ENCODE results near the gene HCLS1.
"Not testable (repeated sequence)": the region's sequence is repeated elsewhere in the genome, so short reads cannot be mapped to it uniquely, and the experiment has no call there.

HCLS1 gene

GRCh38 chr3:121598564-121598963 lies 62.1 kb downstream of the HCLS1 start:
- no peaks in the 10 kb centered on the region for H3K79me2 ChIP-seq (ENCODE audit: insufficient read depth, low read length)
- H3K9ac ChIP-seq (ENCODE audit: low read depth, low read length), result no peak overlapping the region
- no peaks in the 10 kb centered on the region for H4K20me1 ChIP-seq (ENCODE audit: insufficient read depth, low read length)
- no peaks in the 10 kb centered on the region for H3K36me3 ChIP-seq (ENCODE audit: insufficient read depth, low read length)
- ATAC-seq (ENCODE audit: insufficient read depth, low read depth) (no peak), DNase-seq (no peak)
- no peak overlapping the region for H2AFZ ChIP-seq (ENCODE audit: low read depth, low read length)
- no peaks in the 10 kb centered on the region for H3K27me3 ChIP-seq (ENCODE audit: insufficient read depth, low read length, poor library complexity)
- no peak overlapping the region for H3K4me2 ChIP-seq (ENCODE audit: insufficient read depth, low read length)
- no peaks in the 10 kb centered on the region for H3K4me1 ChIP-seq (ENCODE audit: insufficient read depth, low read length)
- H3K9me3 ChIP-seq (ENCODE audit: insufficient read depth, low read length, severe bottlenecking), result no peaks in the 10 kb centered on the region
- H3K27ac ChIP-seq (ENCODE audit: low read length), result no peak overlapping the region
- TF ChIP-seq EZH2 (IDR thresholded peaks at IDR 0.05; ENCODE audit: borderline replicate concordance, low read depth, low read length, severe bottlenecking), result no peak
- TF ChIP-seq CTCF (IDR thresholded peaks at IDR 0.05; ENCODE audit: borderline replicate concordance, extremely low read depth, low read length, poor library complexity, severe bottlenecking), result no peak
- H3K4me3 ChIP-seq (ENCODE audit: low read depth in 1 of 2, low read length in 2 of 2), result no peak overlapping the region

GRCh38 chr3:121595765-121596406 lies 64.8 kb downstream of the HCLS1 start:
- ATAC-seq (ENCODE audit: insufficient read depth, low read depth), result no peak

GRCh38 chr3:121594850-121595249 lies 65.9 kb downstream of the HCLS1 start:
- TF ChIP-seq CTCF (IDR thresholded peaks at IDR 0.05; ENCODE audit: borderline replicate concordance, extremely low read depth, low read length, poor library complexity, severe bottlenecking) (no peak), EZH2 (IDR thresholded peaks at IDR 0.05; ENCODE audit: borderline replicate concordance, low read depth, low read length, severe bottlenecking) (no peak)
- Histone ChIP-seq H3K4me2 (ENCODE audit: insufficient read depth, low read length) (no peak overlapping the region), H2AFZ (ENCODE audit: low read depth, low read length) (no peak overlapping the region), H3K27me3 (ENCODE audit: insufficient read depth, low read length, poor library complexity) (peaks cover 5% of the 10 kb centered on the region), H3K4me3 (ENCODE audit: low read depth in 1 of 2, low read length in 2 of 2) (no peak overlapping the region), H4K20me1 (ENCODE audit: insufficient read depth, low read length) (no peaks in the 10 kb centered on the region), H3K4me1 (ENCODE audit: insufficient read depth, low read length) (no peaks in the 10 kb centered on the region), H3K27ac (ENCODE audit: low read length) (no peak overlapping the region), H3K36me3 (ENCODE audit: insufficient read depth, low read length) (no peaks in the 10 kb centered on the region), H3K79me2 (ENCODE audit: insufficient read depth, low read length) (no peaks in the 10 kb centered on the region), H3K9me3 (ENCODE audit: insufficient read depth, low read length, severe bottlenecking) (no peaks in the 10 kb centered on the region), H3K9ac (ENCODE audit: low read depth, low read length) (no peak overlapping the region)
- ATAC-seq (ENCODE audit: insufficient read depth, low read depth) (no peak), DNase-seq (no peak)

More at GRCh38 chr3:121595765-121596406, 64.8 kb downstream of the HCLS1 start:
- H3K9me3 ChIP-seq (ENCODE audit: insufficient read depth, low read length, severe bottlenecking), result no peaks in the 10 kb centered on the region
- H3K4me2 ChIP-seq (ENCODE audit: insufficient read depth, low read length), result no peak overlapping the region
- no peaks in the 10 kb centered on the region for H3K79me2 ChIP-seq (ENCODE audit: insufficient read depth, low read length)
- H3K9ac ChIP-seq (ENCODE audit: low read depth, low read length), result no peak overlapping the region
- H3K36me3 ChIP-seq (ENCODE audit: insufficient read depth, low read length), result no peaks in the 10 kb centered on the region
- no peak overlapping the region for H3K27ac ChIP-seq (ENCODE audit: low read length)
- no peak overlapping the region for H3K4me3 ChIP-seq (ENCODE audit: low read depth in 1 of 2, low read length in 2 of 2)
- TF ChIP-seq CTCF (IDR thresholded peaks at IDR 0.05; ENCODE audit: borderline replicate concordance, extremely low read depth, low read length, poor library complexity, severe bottlenecking), result no peak
- TF ChIP-seq EZH2 (IDR thresholded peaks at IDR 0.05; ENCODE audit: borderline replicate concordance, low read depth, low read length, severe bottlenecking), result no peak
- H3K4me1 ChIP-seq (ENCODE audit: insufficient read depth, low read length), result no peaks in the 10 kb centered on the region
- no peaks in the 10 kb centered on the region for H4K20me1 ChIP-seq (ENCODE audit: insufficient read depth, low read length)
- H3K27me3 ChIP-seq (ENCODE audit: insufficient read depth, low read length, poor library complexity), result peaks cover 5% of the 10 kb centered on the region
- no peak overlapping the region for H2AFZ ChIP-seq (ENCODE audit: low read depth, low read length)
- DNase-seq, result no peak

GRCh38 chr3:121593806-121594205 lies 66.9 kb downstream of the HCLS1 start:
- H3K4me2 ChIP-seq (ENCODE audit: insufficient read depth, low read length); H3K4me3 ChIP-seq (ENCODE audit: low read depth in 1 of 2, low read length in 2 of 2); H4K20me1 ChIP-seq (ENCODE audit: insufficient read depth, low read length); ATAC-seq (ENCODE audit: insufficient read depth, low read depth); H2AFZ ChIP-seq (ENCODE audit: low read depth, low read length); H3K27me3 ChIP-seq (ENCODE audit: insufficient read depth, low read length, poor library complexity); H3K4me1 ChIP-seq (ENCODE audit: insufficient read depth, low read length); H3K9me3 ChIP-seq (ENCODE audit: insufficient read depth, low read length, severe bottlenecking); DNase-seq; H3K79me2 ChIP-seq (ENCODE audit: insufficient read depth, low read length); H3K36me3 ChIP-seq (ENCODE audit: insufficient read depth, low read length); H3K9ac ChIP-seq (ENCODE audit: low read depth, low read length); H3K27ac ChIP-seq (ENCODE audit: low read length): not testable (repeated sequence)
